ENCODE results near the gene UNCX. TPM values are rescaled to one million over a fixed set of nuclear protein-coding genes. Genes with fewer than 3 reads are reported as not detected.

The UNCX gene
- total RNA-seq, 4 donors from 2014 or later: not detected

DNA sequence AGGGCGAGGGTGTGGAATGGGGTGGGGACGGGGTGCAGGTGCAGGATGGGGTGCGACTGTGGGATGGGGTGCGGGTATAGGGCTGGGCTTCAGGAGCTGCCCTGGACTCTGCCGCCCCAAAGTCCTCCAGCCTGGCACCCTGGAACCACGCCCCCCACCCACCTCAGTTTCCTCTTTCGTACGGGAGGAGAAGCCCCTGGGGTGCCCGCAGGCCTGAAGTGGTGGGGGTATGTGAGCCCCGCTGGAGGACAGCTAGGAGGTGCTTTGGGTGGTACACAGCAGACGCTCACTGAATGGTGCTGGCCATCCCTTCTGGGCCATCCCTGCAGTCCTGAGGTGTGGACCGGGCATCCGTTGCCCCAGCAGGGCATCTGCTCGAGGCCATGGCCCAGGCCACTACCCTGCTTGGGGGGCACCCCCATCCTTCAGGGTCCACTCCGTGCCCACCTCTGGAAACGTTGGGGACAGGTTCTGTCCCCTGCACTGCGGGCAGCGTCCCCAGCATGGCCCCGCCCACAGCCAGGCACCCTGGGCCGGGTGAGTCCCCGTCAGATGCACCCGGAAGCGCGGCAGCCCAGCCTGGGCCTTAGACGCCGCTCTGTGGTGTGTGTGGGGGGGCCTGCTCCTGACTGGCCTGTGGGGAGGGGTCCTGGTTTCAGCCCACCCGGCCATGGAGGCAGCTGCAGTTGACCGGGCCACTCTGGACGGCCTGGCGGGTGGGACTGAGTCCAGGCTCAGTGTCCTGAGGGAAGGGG lies 41.6 kb downstream of the UNCX start:
- no peak for TF ChIP-seq POLR2AphosphoS5 (IDR thresholded peaks at IDR 0.05)
- no peak for TF ChIP-seq POLR2A (IDR thresholded peaks at IDR 0.05; ENCODE audit: low read depth)
- TF ChIP-seq, protein P1, sequence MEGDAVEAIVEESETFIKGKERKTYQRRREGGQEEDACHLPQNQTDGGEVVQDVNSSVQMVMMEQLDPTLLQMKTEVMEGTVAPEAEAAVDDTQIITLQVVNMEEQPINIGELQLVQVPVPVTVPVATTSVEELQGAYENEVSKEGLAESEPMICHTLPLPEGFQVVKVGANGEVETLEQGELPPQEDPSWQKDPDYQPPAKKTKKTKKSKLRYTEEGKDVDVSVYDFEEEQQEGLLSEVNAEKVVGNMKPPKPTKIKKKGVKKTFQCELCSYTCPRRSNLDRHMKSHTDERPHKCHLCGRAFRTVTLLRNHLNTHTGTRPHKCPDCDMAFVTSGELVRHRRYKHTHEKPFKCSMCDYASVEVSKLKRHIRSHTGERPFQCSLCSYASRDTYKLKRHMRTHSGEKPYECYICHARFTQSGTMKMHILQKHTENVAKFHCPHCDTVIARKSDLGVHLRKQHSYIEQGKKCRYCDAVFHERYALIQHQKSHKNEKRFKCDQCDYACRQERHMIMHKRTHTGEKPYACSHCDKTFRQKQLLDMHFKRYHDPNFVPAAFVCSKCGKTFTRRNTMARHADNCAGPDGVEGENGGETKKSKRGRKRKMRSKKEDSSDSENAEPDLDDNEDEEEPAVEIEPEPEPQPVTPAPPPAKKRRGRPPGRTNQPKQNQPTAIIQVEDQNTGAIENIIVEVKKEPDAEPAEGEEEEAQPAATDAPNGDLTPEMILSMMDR (IDR thresholded peaks at IDR 0.05): no peak
- TF ChIP-seq EP300 (IDR thresholded peaks at IDR 0.05): no peak
- H3K27ac ChIP-seq (replicated peaks in 1 of 4): no peak overlapping the region
- no peak overlapping the region for H3K4me3 ChIP-seq
- peaks cover 0 to 78% (median 7%) of the 10 kb centered on the region in 4 donors for H3K27me3 ChIP-seq
- WGBS: 84% methylated on average over 12 of the region's 30 CpGs
- no peaks in the 10 kb centered on the region for H3K9me3 ChIP-seq
- no peaks in the 10 kb centered on the region for H3K4me1 ChIP-seq
- no peaks in the 10 kb centered on the region for H3K36me3 ChIP-seq
- intact Hi-C loops (cut with DNase I): no loop called here
- no peak for DNase-seq (ENCODE audit: extremely low spot score)

DNA sequence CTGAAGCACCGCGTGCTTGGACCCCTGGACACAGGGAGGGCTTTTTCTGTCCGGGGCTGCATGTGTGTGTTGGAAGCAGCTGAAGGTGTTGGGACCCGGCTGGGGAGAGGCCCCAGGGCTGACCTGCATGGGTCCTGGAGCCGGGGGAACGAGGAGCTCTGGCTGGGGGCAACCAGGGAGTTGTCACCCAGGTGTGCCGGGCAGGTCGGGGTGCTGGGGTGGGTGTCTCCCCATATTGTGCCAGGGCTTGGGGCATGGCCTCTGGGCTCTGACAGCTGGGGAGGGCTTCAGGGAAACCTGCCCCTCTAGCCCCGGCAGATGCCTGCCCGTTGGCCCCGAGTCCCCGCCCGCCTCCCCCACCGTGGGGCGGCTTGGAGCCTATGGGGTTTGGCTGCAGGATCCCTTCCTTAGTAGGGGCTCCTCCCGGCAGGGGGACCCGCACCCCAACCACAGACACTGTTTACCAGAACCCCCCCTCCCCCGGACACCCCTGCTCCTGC lies 42.3 kb downstream of the UNCX start:
- no peaks in the 10 kb centered on the region for H3K9me3 ChIP-seq
- H3K27me3 ChIP-seq: peaks cover 0 to 75% (median 5%) of the 10 kb centered on the region in 4 donors
- no peaks in the 10 kb centered on the region for H3K4me1 ChIP-seq
- intact Hi-C loops (cut with DNase I): no loop called here
- no peak for DNase-seq (ENCODE audit: extremely low spot score)
- 82% methylated on average over 8 of the region's 18 CpGs for WGBS
- H3K36me3 ChIP-seq: no peaks in the 10 kb centered on the region
- no peak overlapping the region for H3K27ac ChIP-seq (replicated peaks in 1 of 4)
- TF ChIP-seq POLR2A (IDR thresholded peaks at IDR 0.05; ENCODE audit: low read depth) (no peak), POLR2AphosphoS5 (IDR thresholded peaks at IDR 0.05) (no peak), EP300 (IDR thresholded peaks at IDR 0.05) (no peak)
- TF ChIP-seq, protein P1 (IDR thresholded peaks at IDR 0.05): no peak
- H3K4me3 ChIP-seq: no peak overlapping the region

DNA sequence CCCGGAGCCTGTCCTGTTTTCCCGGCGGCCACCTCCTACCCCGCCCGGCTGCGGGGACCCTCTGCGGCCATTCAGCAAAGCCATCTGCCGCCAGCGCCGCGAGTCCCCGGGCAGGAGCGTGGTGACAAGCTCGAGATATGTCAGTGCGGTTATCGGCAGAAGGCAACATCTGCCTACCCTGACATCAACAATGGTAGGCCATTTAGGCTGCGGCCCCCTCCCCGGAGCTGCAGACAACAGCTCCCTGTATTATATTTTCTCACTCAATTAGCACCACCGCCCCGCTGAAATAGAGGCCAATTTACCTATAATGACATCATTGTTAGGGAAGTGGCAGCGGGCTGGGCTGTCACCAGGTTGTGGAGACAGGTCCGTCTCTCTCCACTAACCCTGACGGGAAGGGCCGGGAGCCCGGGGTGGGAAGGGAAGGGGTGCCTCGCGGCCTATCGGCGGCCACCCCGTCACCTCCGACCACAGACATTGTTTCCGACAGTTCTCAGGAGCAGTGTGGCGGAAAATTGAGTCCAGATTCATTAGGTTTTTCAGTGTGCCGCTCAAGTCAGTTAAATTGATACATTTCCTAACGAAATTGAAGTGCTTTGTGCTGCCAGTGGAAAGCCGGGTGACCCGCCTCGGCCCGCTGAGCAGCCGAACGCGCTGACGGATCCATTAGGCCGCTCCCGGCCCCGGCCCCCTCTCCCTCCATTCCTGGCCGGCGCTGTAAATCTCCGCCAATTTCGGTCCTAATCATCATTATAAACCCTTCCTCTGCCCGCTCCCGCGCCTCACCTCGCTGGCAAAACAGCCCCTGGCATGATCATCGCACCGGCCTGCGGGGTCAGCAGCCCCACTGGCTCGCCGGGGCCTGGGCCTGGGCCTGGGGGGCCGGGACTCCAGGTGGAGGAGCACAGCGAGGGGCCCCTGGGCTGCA lies 43.0 kb downstream of the UNCX start:
- Histone ChIP-seq H3K36me3 (no peaks in the 10 kb centered on the region), H3K27me3 (peaks cover 0 to 67% (median 3%) of the 10 kb centered on the region in 4 donors), H3K9me3 (no peaks in the 10 kb centered on the region), H3K27ac (replicated peaks in 1 of 4) (no peak overlapping the region), H3K4me1 (no peaks in the 10 kb centered on the region), H3K4me3 (no peak overlapping the region)
- DNase-seq (ENCODE audit: extremely low spot score): no peak
- 82% methylated on average over 49 of the region's 61 CpGs for WGBS
- TF ChIP-seq POLR2A (IDR thresholded peaks at IDR 0.05; ENCODE audit: low read depth): no peak
- no peak for TF ChIP-seq POLR2AphosphoS5 (IDR thresholded peaks at IDR 0.05)
- no peak for TF ChIP-seq EP300 (IDR thresholded peaks at IDR 0.05)
- TF ChIP-seq, protein P1 (IDR thresholded peaks at IDR 0.05): no peak
- intact Hi-C loops (cut with DNase I): no loop called here

DNA sequence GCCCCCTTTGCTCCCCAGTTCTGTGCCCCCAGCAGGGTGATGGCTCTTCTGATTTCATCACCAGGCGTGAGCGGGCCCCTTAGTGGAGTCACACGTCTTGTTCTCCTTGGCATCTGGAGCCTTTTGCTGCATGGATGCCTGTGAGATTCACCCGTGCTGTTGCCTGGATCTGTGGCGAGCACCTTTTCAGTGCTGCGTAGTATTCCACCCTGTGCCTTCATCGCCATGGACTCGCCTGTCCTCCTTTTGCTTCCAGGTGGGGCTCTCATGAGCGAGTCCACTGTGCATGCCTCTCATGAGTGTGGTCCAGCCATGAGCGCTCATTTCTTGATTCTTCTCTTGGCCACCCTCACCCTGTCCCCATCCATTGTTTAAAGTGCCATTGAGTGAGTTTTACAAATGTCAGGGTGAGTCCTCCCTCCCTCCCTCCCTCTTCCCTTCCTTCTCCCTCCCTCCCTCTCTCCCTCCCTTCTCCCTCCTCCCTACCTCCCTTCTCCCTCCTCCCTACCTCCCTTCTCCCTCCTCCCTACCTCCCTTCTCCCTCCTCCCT lies 44.0 kb downstream of the UNCX start:
- TF ChIP-seq POLR2A (IDR thresholded peaks at IDR 0.05; ENCODE audit: low read depth): no peak
- TF ChIP-seq POLR2AphosphoS5 (IDR thresholded peaks at IDR 0.05): no peak
- no peaks in the 10 kb centered on the region for H3K36me3 ChIP-seq
- H3K27me3 ChIP-seq: peaks cover 0 to 57% (median 3%) of the 10 kb centered on the region in 4 donors
- intact Hi-C loops (cut with DNase I): no loop called here
- H3K4me3 ChIP-seq: no peak overlapping the region
- no peak for DNase-seq (ENCODE audit: extremely low spot score)
- no peaks in the 10 kb centered on the region for H3K9me3 ChIP-seq
- no peaks in the 10 kb centered on the region for H3K4me1 ChIP-seq
- 96% methylated on average over 10 of the region's 10 CpGs for WGBS
- H3K27ac ChIP-seq (replicated peaks in 1 of 4): no peak overlapping the region
